ENCODE results near the gene PRDM15. TPM values are rescaled to one million over a fixed set of nuclear protein-coding genes. Genes with fewer than 3 reads are reported as not detected.

The PRDM15 gene
- total RNA-seq = 12.8 and 13.6 TPM in 2 replicates

GRCh38 chr21:41879190-41879998, at the start of gene PRDM15:
PRDM15 (minus strand) TSS chr21:41879344; CDS start chr21:41860363, 18,981 bp downstream.
- intact Hi-C loops (cut with micrococcal nuclease) = loop anchor here (1.0 to 5.0 kb wide), 7 partner anchors 47 to 617 kb away; partner anchors contain the start of genes MX2, RSPH1 and ZBTB21
- no peak for TF ChIP-seq CTCF (IDR thresholded peaks at IDR 0.05)
- CTCF ChIA-PET = interaction anchor here (1.0 to 1.9 kb wide), 6 partner anchors 16 to 238 kb away, joined by 3 to 10 read pairs (median 6); no protein-coding TSS in a partner anchor
- DNase-seq (peak; percentile 83), ATAC-seq (ENCODE audit: low read depth) (peak; percentile 63)
- Mint-ChIP-seq H3K9me3 (no peaks in the 10 kb centered on the region), H3K27ac (peak within 1 kb of the TSS; percentile 93), H3K27me3 (no peaks in the 10 kb centered on the region), H3K36me3 (ENCODE audit: low read depth) (peaks cover 2% of the 10 kb centered on the region), H3K4me3 (peak within 1 kb of the TSS; percentile 90), H3K4me1 (peaks cover 39% of the 10 kb centered on the region)
- POLR2A ChIA-PET = interaction anchor here (0.5 to 2.8 kb wide), 11 partner anchors 10 to 241 kb away, joined by 3 to 15 read pairs (median 5); no protein-coding TSS in a partner anchor

GRCh38 chr21:41928621-41929220, 49.6 kb upstream of the PRDM15 start:
- no peaks in the 10 kb centered on the region for H3K36me3 Mint-ChIP-seq (ENCODE audit: low read depth)
- H3K4me1 Mint-ChIP-seq = peaks cover 84% of the 10 kb centered on the region
- H3K27me3 Mint-ChIP-seq = peaks cover 1% of the 10 kb centered on the region
- intact Hi-C loops (cut with micrococcal nuclease) = loop anchor here (1.0 to 5.0 kb wide), 4 partner anchors 39 to 188 kb away; partner anchors contain the start of gene ZBTB21
- ATAC-seq (ENCODE audit: low read depth) = peak; percentile 68
- H3K9me3 Mint-ChIP-seq = no peaks in the 10 kb centered on the region
- H3K27ac Mint-ChIP-seq = peak overlapping the region; percentile 79
- H3K4me3 Mint-ChIP-seq = peak overlapping the region; percentile 70
- no peak for TF ChIP-seq CTCF (IDR thresholded peaks at IDR 0.05)
- DNase-seq = no peak
- CTCF ChIA-PET = interaction anchor here (1.0 kb wide), 1 partner anchor 192 kb away, joined by 3 read pairs; no protein-coding TSS in a partner anchor
- POLR2A ChIA-PET = interaction anchor here (0.5 to 2.0 kb wide), 12 partner anchors 8 to 537 kb away, joined by 3 to 13 read pairs (median 4); partner anchors contain the start of genes PRDM15 and ZBTB21

GRCh38 chr21:41927727-41928409, 48.7 kb upstream of the PRDM15 start:
- Mint-ChIP-seq H3K4me1 (peaks cover 84% of the 10 kb centered on the region), H3K4me3 (peak overlapping the region; percentile 70), H3K36me3 (ENCODE audit: low read depth) (no peaks in the 10 kb centered on the region), H3K9me3 (no peaks in the 10 kb centered on the region), H3K27ac (peak overlapping the region; percentile 79), H3K27me3 (no peaks in the 10 kb centered on the region)
- intact Hi-C loops (cut with micrococcal nuclease) = loop anchor here (1.0 to 5.0 kb wide), 5 partner anchors 39 to 189 kb away; partner anchors contain the start of genes PRDM15 and ZBTB21
- DNase-seq = no peak
- no peak for TF ChIP-seq CTCF (IDR thresholded peaks at IDR 0.05)
- CTCF ChIA-PET = no interaction called here
- no peak for ATAC-seq (ENCODE audit: low read depth)
- POLR2A ChIA-PET = interaction anchor here (1.0 to 1.4 kb wide), 8 partner anchors 17 to 145 kb away, joined by 3 to 13 read pairs (median 4); partner anchors contain the start of genes PRDM15 and ZBTB21

- TF ChIP-seq CTCF (IDR thresholded peaks at IDR 0.05) = no peak
- H3K27me3 Mint-ChIP-seq = no peaks in the 10 kb centered on the region
Measured at GRCh38 chr21:41926807-41927171, 47.6 kb upstream of the PRDM15 start.

More at GRCh38 chr21:41926807-41927171, 47.6 kb upstream of the PRDM15 start:
- Mint-ChIP-seq H3K9me3 (no peaks in the 10 kb centered on the region), H3K4me1 (peaks cover 85% of the 10 kb centered on the region), H3K36me3 (ENCODE audit: low read depth) (no peaks in the 10 kb centered on the region), H3K27ac (peak overlapping the region; percentile 98), H3K4me3 (peak overlapping the region; percentile 90)
- intact Hi-C loops (cut with micrococcal nuclease) = loop anchor here (2.0 to 5.0 kb wide), 2 partner anchors 41 to 48 kb away; partner anchors contain the start of gene PRDM15
- no peak for ATAC-seq (ENCODE audit: low read depth)
- ChIA-PET POLR2A (interaction anchor here (0.8 to 2.0 kb wide), 6 partner anchors 47 to 137 kb away, joined by 3 to 15 read pairs (median 4); partner anchors contain the start of genes PRDM15 and ZBTB21), CTCF (interaction anchor here (0.8 to 1.7 kb wide), 3 partner anchors 47 to 191 kb away, joined by 3 to 9 read pairs (median 4); no protein-coding TSS in a partner anchor)
- DNase-seq = no peak
